ENCODE measurements around the gene FBN2. TPM values are rescaled to one million over a fixed set of nuclear protein-coding genes. Genes with fewer than 3 reads are reported as not detected.

FBN2 gene
- total RNA-seq, 2 donors from 2014 or later, result not detected

- DNase-seq (ENCODE audit: low spot score) (no peak), ATAC-seq (no peak)
- Mint-ChIP-seq H3K4me3 (no peak overlapping the region), H3K27ac (no peak overlapping the region), H3K36me3 (no peaks in the 10 kb centered on the region), H3K4me1 (ENCODE audit: low read depth in 2 of 2) (no peaks in the 10 kb centered on the region), H3K27me3 (peaks cover 0 to 4% of the 10 kb centered on the region in 2 donors), H3K9me3 (peaks cover 4% of the 10 kb centered on the region)
Observed at GRCh38 chr5:128263357-128263756, 274.7 kb downstream of the FBN2 start.

- no peaks in the 10 kb centered on the region for H3K4me1 Mint-ChIP-seq (ENCODE audit: low read depth in 2 of 2)
- H3K4me3 Mint-ChIP-seq, result no peak overlapping the region
- no peaks in the 10 kb centered on the region for H3K36me3 Mint-ChIP-seq
- no peak for DNase-seq (ENCODE audit: low spot score)
- H3K27me3 Mint-ChIP-seq, result peaks cover 0 to 4% of the 10 kb centered on the region in 2 donors
- no peak overlapping the region for H3K27ac Mint-ChIP-seq
- peaks cover 3% of the 10 kb centered on the region for H3K9me3 Mint-ChIP-seq
- no peak for ATAC-seq
Observed at GRCh38 chr5:128262911-128263310, 275.1 kb downstream of the FBN2 start.

GRCh38 chr5:128259607-128260021 lies 278.4 kb downstream of the FBN2 start:
- DNase-seq (ENCODE audit: low spot score), result no peak
- Mint-ChIP-seq H3K27ac (no peak overlapping the region), H3K4me3 (no peak overlapping the region), H3K9me3 (peaks cover 4% of the 10 kb centered on the region), H3K36me3 (no peaks in the 10 kb centered on the region), H3K27me3 (no peaks in the 10 kb centered on the region), H3K4me1 (ENCODE audit: low read depth in 2 of 2) (no peaks in the 10 kb centered on the region)
- ATAC-seq, result no peak

GRCh38 chr5:128258372-128258771 lies 279.7 kb downstream of the FBN2 start:
- Mint-ChIP-seq H3K27me3 (no peaks in the 10 kb centered on the region), H3K36me3 (no peaks in the 10 kb centered on the region), H3K4me3 (no peak overlapping the region), H3K9me3 (peaks cover 8% of the 10 kb centered on the region), H3K4me1 (ENCODE audit: low read depth in 2 of 2) (no peaks in the 10 kb centered on the region), H3K27ac (no peak overlapping the region)
- ATAC-seq, result no peak
- DNase-seq (ENCODE audit: low spot score), result no peak

- Mint-ChIP-seq H3K27me3 (no peaks in the 10 kb centered on the region), H3K36me3 (no peaks in the 10 kb centered on the region), H3K4me1 (ENCODE audit: low read depth in 2 of 2) (no peaks in the 10 kb centered on the region), H3K4me3 (no peak overlapping the region), H3K27ac (no peak overlapping the region), H3K9me3 (peaks cover 8% of the 10 kb centered on the region)
- ATAC-seq (no peak), DNase-seq (ENCODE audit: low spot score) (no peak)
Observed at GRCh38 chr5:128257076-128257475, 281.0 kb downstream of the FBN2 start.

GRCh38 chr5:128254789-128255188 lies 283.3 kb downstream of the FBN2 start:
- Mint-ChIP-seq H3K4me1 (ENCODE audit: low read depth in 2 of 2) (no peaks in the 10 kb centered on the region), H3K36me3 (no peaks in the 10 kb centered on the region), H3K4me3 (no peak overlapping the region), H3K27ac (no peak overlapping the region), H3K9me3 (peaks cover 10% of the 10 kb centered on the region), H3K27me3 (no peaks in the 10 kb centered on the region)
- ATAC-seq (no peak), DNase-seq (ENCODE audit: low spot score) (no peak)

- no peaks in the 10 kb centered on the region for H3K36me3 Mint-ChIP-seq
- no peak overlapping the region for H3K27ac Mint-ChIP-seq
- no peaks in the 10 kb centered on the region for H3K27me3 Mint-ChIP-seq
- no peaks in the 10 kb centered on the region for H3K4me1 Mint-ChIP-seq (ENCODE audit: low read depth in 2 of 2)
- peaks cover 10% of the 10 kb centered on the region for H3K9me3 Mint-ChIP-seq
- no peak for DNase-seq (ENCODE audit: low spot score)
- H3K4me3 Mint-ChIP-seq, result no peak overlapping the region
- no peak for ATAC-seq
Observed at GRCh38 chr5:128253880-128254279, 284.2 kb downstream of the FBN2 start.

- H3K27me3 Mint-ChIP-seq, result no peaks in the 10 kb centered on the region
Observed at GRCh38 chr5:128253161-128253560, 284.9 kb downstream of the FBN2 start.

GRCh38 chr5:128252756-128253155 lies 285.3 kb downstream of the FBN2 start:
- ATAC-seq (no peak), DNase-seq (ENCODE audit: low spot score) (no peak)
- Mint-ChIP-seq H3K9me3 (peaks cover 10% of the 10 kb centered on the region), H3K4me3 (no peak overlapping the region), H3K27me3 (no peaks in the 10 kb centered on the region), H3K4me1 (ENCODE audit: low read depth in 2 of 2) (no peaks in the 10 kb centered on the region), H3K36me3 (no peaks in the 10 kb centered on the region), H3K27ac (no peak overlapping the region)

More at GRCh38 chr5:128253161-128253560, 284.9 kb downstream of the FBN2 start:
- DNase-seq (ENCODE audit: low spot score) (no peak), ATAC-seq (no peak)
- H3K4me3 Mint-ChIP-seq, result no peak overlapping the region
- no peaks in the 10 kb centered on the region for H3K4me1 Mint-ChIP-seq (ENCODE audit: low read depth in 2 of 2)
- no peak overlapping the region for H3K27ac Mint-ChIP-seq
- H3K9me3 Mint-ChIP-seq, result peaks cover 10% of the 10 kb centered on the region
- no peaks in the 10 kb centered on the region for H3K36me3 Mint-ChIP-seq

GRCh38 chr5:128252196-128252595 lies 285.8 kb downstream of the FBN2 start:
- Mint-ChIP-seq H3K36me3 (no peaks in the 10 kb centered on the region), H3K4me3 (no peak overlapping the region), H3K9me3 (peaks cover 10% of the 10 kb centered on the region), H3K4me1 (ENCODE audit: low read depth in 2 of 2) (no peaks in the 10 kb centered on the region), H3K27ac (no peak overlapping the region), H3K27me3 (no peaks in the 10 kb centered on the region)
- DNase-seq (ENCODE audit: low spot score), result no peak
- ATAC-seq, result no peak

GRCh38 chr5:128245974-128246373 lies 292.1 kb downstream of the FBN2 start:
- ATAC-seq (no peak), DNase-seq (ENCODE audit: low spot score) (no peak)
- Mint-ChIP-seq H3K4me3 (no peak overlapping the region), H3K36me3 (no peaks in the 10 kb centered on the region), H3K27me3 (no peaks in the 10 kb centered on the region), H3K4me1 (ENCODE audit: low read depth in 2 of 2) (no peaks in the 10 kb centered on the region), H3K27ac (no peak overlapping the region), H3K9me3 (peaks cover 7% of the 10 kb centered on the region)

GRCh38 chr5:128243958-128244582 lies 294.0 kb downstream of the FBN2 start:
- no peak overlapping the region for H3K4me3 Mint-ChIP-seq
- no peaks in the 10 kb centered on the region for H3K4me1 Mint-ChIP-seq (ENCODE audit: low read depth in 2 of 2)
- no peaks in the 10 kb centered on the region for H3K36me3 Mint-ChIP-seq
- peaks cover 2 to 11% of the 10 kb centered on the region in 2 donors for H3K27me3 Mint-ChIP-seq
- H3K9me3 Mint-ChIP-seq, result peaks cover 4% of the 10 kb centered on the region
- ATAC-seq (no peak), DNase-seq (ENCODE audit: low spot score) (no peak)
- no peak overlapping the region for H3K27ac Mint-ChIP-seq

GRCh38 chr5:128241051-128241695 lies 296.9 kb downstream of the FBN2 start:
- no peak for ATAC-seq
- Mint-ChIP-seq H3K36me3 (no peaks in the 10 kb centered on the region), H3K4me3 (no peak overlapping the region), H3K4me1 (ENCODE audit: low read depth in 2 of 2) (no peaks in the 10 kb centered on the region), H3K27ac (no peak overlapping the region), H3K27me3 (peaks cover 6 to 22% of the 10 kb centered on the region in 2 donors), H3K9me3 (peaks cover 4% of the 10 kb centered on the region)
- DNase-seq (ENCODE audit: low spot score), result no peak

- H3K4me1 Mint-ChIP-seq (ENCODE audit: low read depth in 2 of 2), result no peaks in the 10 kb centered on the region
- no peaks in the 10 kb centered on the region for H3K9me3 Mint-ChIP-seq
- no peaks in the 10 kb centered on the region for H3K36me3 Mint-ChIP-seq
- no peak overlapping the region for H3K27ac Mint-ChIP-seq
- H3K4me3 Mint-ChIP-seq, result no peak overlapping the region
- DNase-seq (ENCODE audit: low spot score) (no peak), ATAC-seq (no peak)
- H3K27me3 Mint-ChIP-seq, result peaks cover 9 to 23% of the 10 kb centered on the region in 2 donors
Observed at GRCh38 chr5:128237546-128237945, 300.5 kb downstream of the FBN2 start.
